ENCODE data around the gene STMN3.

STMN3 gene

DNA sequence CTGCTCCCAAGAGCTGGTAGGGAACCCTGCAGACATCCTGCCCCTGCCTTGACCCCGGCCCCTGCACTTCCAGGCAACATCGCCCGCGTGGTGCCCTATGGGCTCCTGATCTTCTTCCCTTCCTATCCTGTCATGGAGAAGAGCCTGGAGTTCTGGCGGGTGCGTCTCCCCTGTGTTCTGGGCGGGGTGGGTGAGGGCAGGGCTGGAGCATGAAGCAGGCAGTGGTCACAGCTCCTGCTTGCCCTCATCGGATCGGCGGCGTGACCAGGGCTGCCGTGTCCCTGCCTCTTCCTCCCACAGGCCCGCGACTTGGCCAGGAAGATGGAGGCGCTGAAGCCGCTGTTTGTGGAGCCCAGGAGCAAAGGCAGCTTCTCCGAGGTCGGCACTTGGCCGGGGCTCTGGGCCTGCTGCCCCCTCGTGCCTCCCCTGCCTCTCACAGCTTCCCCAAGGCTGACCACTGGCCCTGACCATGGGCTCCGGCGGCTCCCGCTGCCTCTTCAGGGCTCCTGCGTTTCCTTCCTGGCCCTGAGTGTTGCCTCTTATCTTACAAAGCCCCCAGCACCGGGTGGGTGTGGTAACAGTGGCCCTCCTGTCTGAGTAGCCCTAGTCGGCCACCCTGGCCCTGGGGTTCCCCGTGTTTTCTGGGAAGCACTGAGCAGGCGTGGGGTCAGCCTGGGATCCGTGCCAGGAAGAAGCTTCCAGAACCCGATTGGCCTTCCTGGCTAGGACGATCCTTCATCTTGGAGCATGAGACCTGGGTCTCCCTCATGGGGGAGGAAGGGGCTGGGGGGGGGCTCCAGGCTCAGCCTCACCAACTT lies 35.2 kb upstream of the STMN3 start:
- CTCF ChIA-PET = interaction anchor here (0.7 kb wide), 1 partner anchor 150 kb away, joined by 3 read pairs; no protein-coding TSS in a partner anchor
- H3K27ac ChIP-seq (ENCODE audit: extremely low read depth, low read depth, low read length) = no peak overlapping the region
- TF ChIP-seq, protein P1, sequence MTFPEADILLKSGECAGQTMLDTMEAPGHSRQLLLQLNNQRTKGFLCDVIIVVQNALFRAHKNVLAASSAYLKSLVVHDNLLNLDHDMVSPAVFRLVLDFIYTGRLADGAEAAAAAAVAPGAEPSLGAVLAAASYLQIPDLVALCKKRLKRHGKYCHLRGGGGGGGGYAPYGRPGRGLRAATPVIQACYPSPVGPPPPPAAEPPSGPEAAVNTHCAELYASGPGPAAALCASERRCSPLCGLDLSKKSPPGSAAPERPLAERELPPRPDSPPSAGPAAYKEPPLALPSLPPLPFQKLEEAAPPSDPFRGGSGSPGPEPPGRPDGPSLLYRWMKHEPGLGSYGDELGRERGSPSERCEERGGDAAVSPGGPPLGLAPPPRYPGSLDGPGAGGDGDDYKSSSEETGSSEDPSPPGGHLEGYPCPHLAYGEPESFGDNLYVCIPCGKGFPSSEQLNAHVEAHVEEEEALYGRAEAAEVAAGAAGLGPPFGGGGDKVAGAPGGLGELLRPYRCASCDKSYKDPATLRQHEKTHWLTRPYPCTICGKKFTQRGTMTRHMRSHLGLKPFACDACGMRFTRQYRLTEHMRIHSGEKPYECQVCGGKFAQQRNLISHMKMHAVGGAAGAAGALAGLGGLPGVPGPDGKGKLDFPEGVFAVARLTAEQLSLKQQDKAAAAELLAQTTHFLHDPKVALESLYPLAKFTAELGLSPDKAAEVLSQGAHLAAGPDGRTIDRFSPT (tag by site-specific recombination; IDR thresholded peaks at IDR 0.05) = 0 out of 2 replicates have a peak, but pooled peaks have one; percentile 20
- TF ChIP-seq ZNF664 (tag by site-specific recombination; IDR thresholded peaks at IDR 0.05) = no peak
- POLR2A ChIA-PET = no interaction called here
- peaks cover 0 to 1% of the 10 kb centered on the region in 2 experiments; a peak in 1 of 3 replicates for H3K36me3 ChIP-seq (ENCODE audit: control insufficient read depth in 2 of 2, insufficient read depth in 1 of 2, low read length in 2 of 2)
- no peaks in the 10 kb centered on the region for H3K9me3 ChIP-seq (ENCODE audit: control insufficient read depth, insufficient read depth, low read depth, low read length)
- no peaks in the 10 kb centered on the region for H3K4me1 ChIP-seq (ENCODE audit: control insufficient read depth, insufficient read depth, low read length)
- H3K4me3 ChIP-seq (ENCODE audit: low read depth, low read length) = no peak overlapping the region

DNA sequence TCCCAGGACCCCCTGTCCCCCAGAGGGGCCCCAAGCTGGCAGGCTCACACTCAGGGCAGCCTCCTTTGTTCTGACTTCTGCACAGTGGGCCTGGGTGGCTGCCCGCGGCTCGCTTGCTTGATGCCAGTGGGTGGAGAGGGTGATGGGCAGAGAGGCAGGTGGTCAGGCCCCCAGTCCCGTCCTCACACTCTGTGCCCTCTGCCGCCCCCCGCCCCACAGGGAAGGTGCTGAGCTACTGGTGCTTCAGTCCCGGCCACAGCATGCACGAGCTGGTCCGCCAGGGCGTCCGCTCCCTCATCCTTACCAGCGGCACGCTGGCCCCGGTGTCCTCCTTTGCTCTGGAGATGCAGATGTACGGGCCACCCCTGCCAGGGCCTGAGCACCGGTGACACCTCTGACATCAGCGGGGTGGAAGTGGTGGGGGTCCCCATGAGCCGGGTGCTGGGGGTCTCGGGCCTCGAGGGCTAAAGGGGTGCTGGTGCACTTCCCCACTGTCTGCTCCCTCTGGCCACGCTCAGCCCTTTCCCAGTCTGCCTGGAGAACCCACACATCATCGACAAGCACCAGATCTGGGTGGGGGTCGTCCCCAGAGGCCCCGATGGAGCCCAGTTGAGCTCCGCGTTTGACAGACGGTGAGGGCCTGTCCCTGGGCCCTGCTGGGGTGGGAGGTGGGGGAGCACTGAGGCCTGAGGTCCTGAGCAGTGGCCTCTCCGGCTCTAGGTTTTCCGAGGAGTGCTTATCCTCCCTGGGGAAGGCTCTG lies 34.4 kb upstream of the STMN3 start:
- peaks cover 0 to 5% of the 10 kb centered on the region in 2 experiments; a peak in 1 of 3 replicates for H3K36me3 ChIP-seq (ENCODE audit: control insufficient read depth in 2 of 2, insufficient read depth in 1 of 2, low read length in 2 of 2)
- CTCF ChIA-PET = no interaction called here
- POLR2A ChIA-PET = no interaction called here
- no peaks in the 10 kb centered on the region for H3K9me3 ChIP-seq (ENCODE audit: control insufficient read depth, insufficient read depth, low read depth, low read length)
- no peak overlapping the region for H3K27ac ChIP-seq (ENCODE audit: extremely low read depth, low read depth, low read length)
- TF ChIP-seq WT1 (tag by site-specific recombination; IDR thresholded peaks at IDR 0.05) (no peak), ZNF18 (tag by site-specific recombination; IDR thresholded peaks at IDR 0.05) (no peak), ZNF114 (tag by site-specific recombination; IDR thresholded peaks at IDR 0.05) (no peak), ZNF692 (tag by site-specific recombination; IDR thresholded peaks at IDR 0.05) (no peak), ZBTB8A (tag by site-specific recombination; IDR thresholded peaks at IDR 0.05) (no peak), ZNF148 (tag by site-specific recombination; IDR thresholded peaks at IDR 0.05; ENCODE audit: borderline replicate concordance) (no peak), ZNF48 (tag by site-specific recombination; IDR thresholded peaks at IDR 0.05) (no peak), ZNF426 (tag by site-specific recombination; IDR thresholded peaks at IDR 0.05) (no peak), ZNF175 (tag by site-specific recombination; IDR thresholded peaks at IDR 0.05) (no peak), ZNF677 (tag by site-specific recombination; IDR thresholded peaks at IDR 0.05) (no peak)
- TF ChIP-seq, protein P2, sequence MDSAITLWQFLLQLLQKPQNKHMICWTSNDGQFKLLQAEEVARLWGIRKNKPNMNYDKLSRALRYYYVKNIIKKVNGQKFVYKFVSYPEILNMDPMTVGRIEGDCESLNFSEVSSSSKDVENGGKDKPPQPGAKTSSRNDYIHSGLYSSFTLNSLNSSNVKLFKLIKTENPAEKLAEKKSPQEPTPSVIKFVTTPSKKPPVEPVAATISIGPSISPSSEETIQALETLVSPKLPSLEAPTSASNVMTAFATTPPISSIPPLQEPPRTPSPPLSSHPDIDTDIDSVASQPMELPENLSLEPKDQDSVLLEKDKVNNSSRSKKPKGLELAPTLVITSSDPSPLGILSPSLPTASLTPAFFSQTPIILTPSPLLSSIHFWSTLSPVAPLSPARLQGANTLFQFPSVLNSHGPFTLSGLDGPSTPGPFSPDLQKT (IDR thresholded peaks at IDR 0.05; ENCODE audit: borderline replicate concordance, low read depth, low read length) = no peak
- TF ChIP-seq, protein P3, sequence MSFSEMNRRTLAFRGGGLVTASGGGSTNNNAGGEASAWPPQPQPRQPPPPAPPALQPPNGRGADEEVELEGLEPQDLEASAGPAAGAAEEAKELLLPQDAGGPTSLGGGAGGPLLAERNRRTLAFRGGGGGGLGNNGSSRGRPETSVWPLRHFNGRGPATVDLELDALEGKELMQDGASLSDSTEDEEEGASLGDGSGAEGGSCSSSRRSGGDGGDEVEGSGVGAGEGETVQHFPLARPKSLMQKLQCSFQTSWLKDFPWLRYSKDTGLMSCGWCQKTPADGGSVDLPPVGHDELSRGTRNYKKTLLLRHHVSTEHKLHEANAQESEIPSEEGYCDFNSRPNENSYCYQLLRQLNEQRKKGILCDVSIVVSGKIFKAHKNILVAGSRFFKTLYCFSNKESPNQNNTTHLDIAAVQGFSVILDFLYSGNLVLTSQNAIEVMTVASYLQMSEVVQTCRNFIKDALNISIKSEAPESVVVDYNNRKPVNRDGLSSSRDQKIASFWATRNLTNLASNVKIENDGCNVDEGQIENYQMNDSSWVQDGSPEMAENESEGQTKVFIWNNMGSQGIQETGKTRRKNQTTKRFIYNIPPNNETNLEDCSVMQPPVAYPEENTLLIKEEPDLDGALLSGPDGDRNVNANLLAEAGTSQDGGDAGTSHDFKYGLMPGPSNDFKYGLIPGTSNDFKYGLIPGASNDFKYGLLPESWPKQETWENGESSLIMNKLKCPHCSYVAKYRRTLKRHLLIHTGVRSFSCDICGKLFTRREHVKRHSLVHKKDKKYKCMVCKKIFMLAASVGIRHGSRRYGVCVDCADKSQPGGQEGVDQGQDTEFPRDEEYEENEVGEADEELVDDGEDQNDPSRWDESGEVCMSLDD (tag by site-specific recombination; IDR thresholded peaks at IDR 0.05) = no peak
- H3K4me3 ChIP-seq (ENCODE audit: low read depth, low read length) = no peak overlapping the region
- H3K4me1 ChIP-seq (ENCODE audit: control insufficient read depth, insufficient read depth, low read length) = no peaks in the 10 kb centered on the region

All from HEK293 (cell line).